ENCODE results near the gene EXOC6B. TPM values are rescaled to one million over a fixed set of nuclear protein-coding genes. Genes with fewer than 3 reads are reported as not detected.

The EXOC6B gene
- total and polyA plus RNA-seq, 10 of the 15 experiments (the other 5 are each of a cell fraction or from before 2014, with no cell fraction given), result 0.23 to 2.2 (median 1.2) TPM

DNA sequence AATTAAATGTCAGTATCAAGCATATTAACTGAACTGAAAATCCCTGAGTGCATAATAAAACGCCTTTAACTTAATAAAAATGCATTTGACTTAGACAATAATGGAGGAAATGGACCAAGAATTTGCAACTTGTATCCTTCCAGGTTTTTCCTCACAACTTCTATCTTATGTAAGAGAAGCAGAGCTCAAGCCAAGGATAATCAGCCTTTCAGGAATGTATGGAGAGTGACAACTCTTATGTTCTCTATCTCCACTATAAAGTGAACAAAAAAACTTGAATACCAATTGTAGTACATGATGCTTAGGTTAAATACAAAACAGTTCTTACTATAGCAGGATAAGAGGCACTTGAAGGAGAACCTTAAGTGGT lies 613.4 kb downstream of the EXOC6B start:
- 0% methylated on average over 1 of the region's 1 CpG for WGBS (ENCODE audit: insufficient coverage, insufficient replicate concordance, low lambda C conversion rate, missing lambda C conversion rate)
- no TSS peak for BruUV-seq (replicated peaks)
- H3K36me3 ChIP-seq (ENCODE audit: control insufficient read depth in 2 of 2, insufficient read depth in 2 of 2, low read length in 1 of 2), result no peaks in the 10 kb centered on the region

More for the DNA sequence above, 613.4 kb downstream of the EXOC6B start:
- H3K27me3 ChIP-seq (replicated peaks in 1 of 2; ENCODE audit: control insufficient read depth in 2 of 2, insufficient read depth in 2 of 2, low read length in 1 of 2), result no peaks in the 10 kb centered on the region
- no peak overlapping the region for H3K9ac ChIP-seq (ENCODE audit: control insufficient read depth, insufficient read depth, low read length)
- no peaks in the 10 kb centered on the region for H3K4me1 ChIP-seq (ENCODE audit: control insufficient read depth, insufficient read depth, low read length)
- intact Hi-C loops (cut with micrococcal nuclease; ENCODE audit: unreplicated experiment), result no loop called here
- ATAC-seq, result no peak
- H3K4me2 ChIP-seq (ENCODE audit: control insufficient read depth, insufficient read depth), result no peak overlapping the region
- CTCF ChIA-PET, result interaction anchor here (1.4 kb wide), 1 partner anchor 10 kb away, joined by 3 read pairs; no protein-coding TSS in a partner anchor
- no peaks in the 10 kb centered on the region for H4K20me1 ChIP-seq (ENCODE audit: control insufficient read depth, insufficient read depth)
- no peaks in the 10 kb centered on the region for H3K9me3 ChIP-seq (replicated peaks; ENCODE audit: control insufficient read depth, insufficient read depth, low read length)
- TF ChIP-seq ESRRA (IDR thresholded peaks at IDR 0.05; ENCODE audit: low read length) (no peak), JUND (IDR thresholded peaks at IDR 0.05; ENCODE audit: low read depth, low read length) (no peak), MYC (IDR thresholded peaks at IDR 0.05; ENCODE audit: insufficient read depth, insufficient read length, insufficient replicate concordance, low read length, severe bottlenecking) (no peak), ZZZ3 (IDR thresholded peaks at IDR 0.05; ENCODE audit: control insufficient read depth, insufficient read length, low read depth) (no peak), POLR2A (IDR thresholded peaks at IDR 0.05; ENCODE audit: low read depth, low read length) (no peak), PML (IDR thresholded peaks at IDR 0.05; ENCODE audit: low read length) (no peak), ZNF274 (IDR thresholded peaks at IDR 0.05; ENCODE audit: insufficient read depth, insufficient read length) (no peak), HCFC1 (IDR thresholded peaks at IDR 0.05; ENCODE audit: low read length) (no peak)
- TF ChIP-seq, protein P1, sequence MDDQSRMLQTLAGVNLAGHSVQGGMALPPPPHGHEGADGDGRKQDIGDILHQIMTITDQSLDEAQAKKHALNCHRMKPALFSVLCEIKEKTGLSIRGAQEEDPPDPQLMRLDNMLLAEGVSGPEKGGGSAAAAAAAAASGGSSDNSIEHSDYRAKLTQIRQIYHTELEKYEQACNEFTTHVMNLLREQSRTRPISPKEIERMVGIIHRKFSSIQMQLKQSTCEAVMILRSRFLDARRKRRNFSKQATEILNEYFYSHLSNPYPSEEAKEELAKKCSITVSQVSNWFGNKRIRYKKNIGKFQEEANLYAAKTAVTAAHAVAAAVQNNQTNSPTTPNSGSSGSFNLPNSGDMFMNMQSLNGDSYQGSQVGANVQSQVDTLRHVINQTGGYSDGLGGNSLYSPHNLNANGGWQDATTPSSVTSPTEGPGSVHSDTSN (IDR thresholded peaks at IDR 0.05; ENCODE audit: insufficient replicate concordance, low read depth, low read length), result no peak
- TF ChIP-seq, protein P2, sequence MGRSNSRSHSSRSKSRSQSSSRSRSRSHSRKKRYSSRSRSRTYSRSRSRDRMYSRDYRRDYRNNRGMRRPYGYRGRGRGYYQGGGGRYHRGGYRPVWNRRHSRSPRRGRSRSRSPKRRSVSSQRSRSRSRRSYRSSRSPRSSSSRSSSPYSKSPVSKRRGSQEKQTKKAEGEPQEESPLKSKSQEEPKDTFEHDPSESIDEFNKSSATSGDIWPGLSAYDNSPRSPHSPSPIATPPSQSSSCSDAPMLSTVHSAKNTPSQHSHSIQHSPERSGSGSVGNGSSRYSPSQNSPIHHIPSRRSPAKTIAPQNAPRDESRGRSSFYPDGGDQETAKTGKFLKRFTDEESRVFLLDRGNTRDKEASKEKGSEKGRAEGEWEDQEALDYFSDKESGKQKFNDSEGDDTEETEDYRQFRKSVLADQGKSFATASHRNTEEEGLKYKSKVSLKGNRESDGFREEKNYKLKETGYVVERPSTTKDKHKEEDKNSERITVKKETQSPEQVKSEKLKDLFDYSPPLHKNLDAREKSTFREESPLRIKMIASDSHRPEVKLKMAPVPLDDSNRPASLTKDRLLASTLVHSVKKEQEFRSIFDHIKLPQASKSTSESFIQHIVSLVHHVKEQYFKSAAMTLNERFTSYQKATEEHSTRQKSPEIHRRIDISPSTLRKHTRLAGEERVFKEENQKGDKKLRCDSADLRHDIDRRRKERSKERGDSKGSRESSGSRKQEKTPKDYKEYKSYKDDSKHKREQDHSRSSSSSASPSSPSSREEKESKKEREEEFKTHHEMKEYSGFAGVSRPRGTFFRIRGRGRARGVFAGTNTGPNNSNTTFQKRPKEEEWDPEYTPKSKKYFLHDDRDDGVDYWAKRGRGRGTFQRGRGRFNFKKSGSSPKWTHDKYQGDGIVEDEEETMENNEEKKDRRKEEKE (IDR thresholded peaks at IDR 0.05), result no peak
- TF ChIP-seq, protein P3, sequence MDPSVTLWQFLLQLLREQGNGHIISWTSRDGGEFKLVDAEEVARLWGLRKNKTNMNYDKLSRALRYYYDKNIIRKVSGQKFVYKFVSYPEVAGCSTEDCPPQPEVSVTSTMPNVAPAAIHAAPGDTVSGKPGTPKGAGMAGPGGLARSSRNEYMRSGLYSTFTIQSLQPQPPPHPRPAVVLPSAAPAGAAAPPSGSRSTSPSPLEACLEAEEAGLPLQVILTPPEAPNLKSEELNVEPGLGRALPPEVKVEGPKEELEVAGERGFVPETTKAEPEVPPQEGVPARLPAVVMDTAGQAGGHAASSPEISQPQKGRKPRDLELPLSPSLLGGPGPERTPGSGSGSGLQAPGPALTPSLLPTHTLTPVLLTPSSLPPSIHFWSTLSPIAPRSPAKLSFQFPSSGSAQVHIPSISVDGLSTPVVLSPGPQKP (IDR thresholded peaks at IDR 0.05; ENCODE audit: low read depth, low read length), result no peak
- TF ChIP-seq, protein P4, sequence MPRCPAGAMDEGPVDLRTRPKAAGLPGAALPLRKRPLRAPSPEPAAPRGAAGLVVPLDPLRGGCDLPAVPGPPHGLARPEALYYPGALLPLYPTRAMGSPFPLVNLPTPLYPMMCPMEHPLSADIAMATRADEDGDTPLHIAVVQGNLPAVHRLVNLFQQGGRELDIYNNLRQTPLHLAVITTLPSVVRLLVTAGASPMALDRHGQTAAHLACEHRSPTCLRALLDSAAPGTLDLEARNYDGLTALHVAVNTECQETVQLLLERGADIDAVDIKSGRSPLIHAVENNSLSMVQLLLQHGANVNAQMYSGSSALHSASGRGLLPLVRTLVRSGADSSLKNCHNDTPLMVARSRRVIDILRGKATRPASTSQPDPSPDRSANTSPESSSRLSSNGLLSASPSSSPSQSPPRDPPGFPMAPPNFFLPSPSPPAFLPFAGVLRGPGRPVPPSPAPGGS (IDR thresholded peaks at IDR 0.05; ENCODE audit: borderline replicate concordance, insufficient read depth, low read depth, low read length, poor library complexity, severe bottlenecking), result no peak
- TF ChIP-seq, protein P5, sequence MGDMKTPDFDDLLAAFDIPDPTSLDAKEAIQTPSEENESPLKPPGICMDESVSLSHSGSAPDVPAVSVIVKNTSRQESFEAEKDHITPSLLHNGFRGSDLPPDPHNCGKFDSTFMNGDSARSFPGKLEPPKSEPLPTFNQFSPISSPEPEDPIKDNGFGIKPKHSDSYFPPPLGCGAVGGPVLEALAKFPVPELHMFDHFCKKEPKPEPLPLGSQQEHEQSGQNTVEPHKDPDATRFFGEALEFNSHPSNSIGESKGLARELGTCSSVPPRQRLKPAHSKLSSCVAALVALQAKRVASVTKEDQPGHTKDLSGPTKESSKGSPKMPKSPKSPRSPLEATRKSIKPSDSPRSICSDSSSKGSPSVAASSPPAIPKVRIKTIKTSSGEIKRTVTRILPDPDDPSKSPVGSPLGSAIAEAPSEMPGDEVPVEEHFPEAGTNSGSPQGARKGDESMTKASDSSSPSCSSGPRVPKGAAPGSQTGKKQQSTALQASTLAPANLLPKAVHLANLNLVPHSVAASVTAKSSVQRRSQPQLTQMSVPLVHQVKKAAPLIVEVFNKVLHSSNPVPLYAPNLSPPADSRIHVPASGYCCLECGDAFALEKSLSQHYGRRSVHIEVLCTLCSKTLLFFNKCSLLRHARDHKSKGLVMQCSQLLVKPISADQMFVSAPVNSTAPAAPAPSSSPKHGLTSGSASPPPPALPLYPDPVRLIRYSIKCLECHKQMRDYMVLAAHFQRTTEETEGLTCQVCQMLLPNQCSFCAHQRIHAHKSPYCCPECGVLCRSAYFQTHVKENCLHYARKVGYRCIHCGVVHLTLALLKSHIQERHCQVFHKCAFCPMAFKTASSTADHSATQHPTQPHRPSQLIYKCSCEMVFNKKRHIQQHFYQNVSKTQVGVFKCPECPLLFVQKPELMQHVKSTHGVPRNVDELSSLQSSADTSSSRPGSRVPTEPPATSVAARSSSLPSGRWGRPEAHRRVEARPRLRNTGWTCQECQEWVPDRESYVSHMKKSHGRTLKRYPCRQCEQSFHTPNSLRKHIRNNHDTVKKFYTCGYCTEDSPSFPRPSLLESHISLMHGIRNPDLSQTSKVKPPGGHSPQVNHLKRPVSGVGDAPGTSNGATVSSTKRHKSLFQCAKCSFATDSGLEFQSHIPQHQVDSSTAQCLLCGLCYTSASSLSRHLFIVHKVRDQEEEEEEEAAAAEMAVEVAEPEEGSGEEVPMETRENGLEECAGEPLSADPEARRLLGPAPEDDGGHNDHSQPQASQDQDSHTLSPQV (IDR thresholded peaks at IDR 0.05), result no peak
- no peak overlapping the region for H2AFZ ChIP-seq (ENCODE audit: control insufficient read depth, low read depth, low read length)
- RAD21 ChIA-PET (ENCODE audit: unreplicated experiment), result no interaction called here
- no peaks in the 10 kb centered on the region for H3K79me2 ChIP-seq (ENCODE audit: control insufficient read depth, insufficient read depth, low read length)
- H3K4me3 ChIP-seq, result no peak overlapping the region
- no peak for FAIRE-seq
- no peak for DNase-seq (ENCODE audit: low read depth, low spot score)
- in situ Hi-C loops (cut with MboI), result no loop called here
- POLR2A ChIA-PET, result no interaction called here
- SMC1A ChIA-PET (ENCODE audit: uncharacterized antibody, unreplicated experiment), result no interaction called here
- H3K27ac ChIP-seq (ENCODE audit: control insufficient read depth, insufficient read depth), result no peak overlapping the region

Data from GM12878 (cell line).